ENCODE data around the gene CST11.

The CST11 gene

DNA sequence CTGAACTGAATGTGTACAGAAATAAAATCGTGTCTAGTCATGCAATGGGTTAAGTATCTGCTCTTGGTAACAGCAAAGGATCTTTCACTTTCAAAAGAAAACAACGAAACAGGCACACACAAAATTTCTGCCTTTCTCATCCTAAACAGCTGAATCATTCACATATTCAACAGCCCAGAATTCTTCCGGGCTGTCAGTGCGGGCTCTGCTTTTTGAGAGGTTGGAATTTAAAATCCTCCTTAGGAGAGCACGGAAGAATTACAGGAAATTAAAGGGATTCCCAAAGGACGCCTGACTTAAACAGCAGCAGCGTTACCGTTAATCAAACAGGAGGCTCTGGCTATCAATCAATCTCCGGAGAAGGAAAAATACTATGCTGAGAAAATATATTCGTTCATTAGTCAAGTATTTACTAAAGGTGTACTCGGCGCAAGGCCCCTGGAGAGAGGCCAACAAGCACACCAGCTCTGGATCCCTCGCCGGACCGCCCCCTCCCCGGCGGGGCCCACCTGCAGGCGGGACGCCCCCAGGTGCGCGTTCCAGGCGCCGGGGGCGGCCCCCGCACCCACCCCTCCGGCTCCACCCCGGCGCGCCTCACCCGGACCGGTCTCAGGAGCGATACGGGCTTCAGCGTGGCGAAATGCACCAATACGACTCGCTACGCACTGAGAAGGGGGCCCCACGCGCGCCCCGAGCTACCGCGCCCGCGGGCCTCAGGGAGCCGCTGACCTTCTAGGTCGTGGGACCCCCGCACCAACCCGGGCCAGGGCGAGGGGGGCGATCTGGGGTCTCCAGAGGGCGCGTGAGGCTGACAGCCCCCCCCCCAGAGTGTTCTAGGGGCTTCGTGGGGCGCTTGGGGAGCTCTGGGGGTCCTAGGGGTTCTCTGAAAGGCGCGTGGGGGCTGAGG lies 32.4 kb downstream of the CST11 start:
- DNase-seq, result peak; percentile 21

DNA sequence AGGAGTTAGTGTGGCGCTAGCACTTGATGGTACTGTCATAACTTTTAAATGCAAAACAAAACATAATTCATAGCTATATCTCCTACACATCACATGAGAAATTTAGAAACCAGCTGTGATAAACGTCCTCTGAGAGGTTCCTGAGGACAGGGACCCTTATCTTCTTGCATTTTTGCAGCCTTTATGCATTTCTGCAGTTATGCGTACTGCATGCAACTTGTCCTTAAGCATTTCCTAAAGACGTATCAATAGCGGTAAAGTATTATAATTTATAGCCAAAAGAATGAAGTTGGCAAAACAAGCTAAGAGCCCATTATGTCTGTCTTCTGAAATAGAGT lies 33.0 kb downstream of the CST11 start:
- no peak for DNase-seq

- DNase-seq, result no peak
Observed at GRCh38 chr20:23417861-23418260, 34.8 kb downstream of the CST11 start.

- no peak for DNase-seq
Observed at GRCh38 chr20:23415959-23416583, 36.6 kb downstream of the CST11 start.

- DNase-seq, result no peak
Observed at GRCh38 chr20:23415555-23415954, 37.1 kb downstream of the CST11 start.

- no peak for DNase-seq
Observed at GRCh38 chr20:23414526-23415188, 38.0 kb downstream of the CST11 start.

DNA sequence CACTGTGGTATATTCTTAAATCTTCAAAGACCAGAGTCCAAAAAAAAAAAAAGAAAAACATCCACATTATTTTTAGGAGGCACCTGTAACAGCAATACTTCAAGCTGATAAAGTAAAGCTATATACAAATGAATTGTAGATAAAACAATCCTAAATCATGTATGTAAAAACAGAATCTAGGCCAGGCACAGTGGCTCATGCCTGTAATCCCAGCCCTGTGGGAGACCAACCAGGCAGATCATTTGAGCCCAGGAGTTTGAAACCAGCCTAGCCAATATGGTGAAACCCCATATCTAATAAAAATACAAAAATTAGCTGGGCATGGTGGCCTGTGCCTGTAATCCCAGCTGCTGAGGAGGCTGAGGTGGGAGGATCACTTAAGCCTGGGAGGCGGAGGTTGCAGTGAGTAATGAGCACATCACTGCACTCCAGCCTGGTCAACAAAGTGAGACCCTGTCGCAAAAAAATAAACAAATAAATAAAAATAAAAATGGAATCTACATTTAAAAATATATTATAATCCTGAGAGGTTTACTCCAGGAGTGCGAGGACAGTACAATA lies 38.7 kb downstream of the CST11 start:
- DNase-seq, result no peak

DNA sequence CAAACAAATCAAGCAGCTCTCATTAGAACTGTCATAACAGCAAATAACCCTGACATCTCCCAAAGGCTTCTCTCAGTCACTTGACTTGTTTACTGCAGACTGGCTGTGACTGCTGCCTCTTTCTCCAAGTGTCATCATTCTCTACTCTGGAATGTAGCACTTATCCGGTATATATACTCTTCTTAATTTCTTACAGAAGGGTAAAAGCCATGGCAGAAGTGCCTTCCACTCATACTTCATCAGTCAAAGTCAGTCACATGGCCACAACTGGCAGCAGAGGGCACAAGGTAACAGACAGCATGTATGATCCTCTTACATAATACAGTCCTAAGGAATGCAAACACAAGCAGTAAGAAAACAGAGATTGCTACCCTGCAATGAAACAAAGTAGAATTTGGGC lies 40.6 kb downstream of the CST11 start:
- no peak for DNase-seq

DNA sequence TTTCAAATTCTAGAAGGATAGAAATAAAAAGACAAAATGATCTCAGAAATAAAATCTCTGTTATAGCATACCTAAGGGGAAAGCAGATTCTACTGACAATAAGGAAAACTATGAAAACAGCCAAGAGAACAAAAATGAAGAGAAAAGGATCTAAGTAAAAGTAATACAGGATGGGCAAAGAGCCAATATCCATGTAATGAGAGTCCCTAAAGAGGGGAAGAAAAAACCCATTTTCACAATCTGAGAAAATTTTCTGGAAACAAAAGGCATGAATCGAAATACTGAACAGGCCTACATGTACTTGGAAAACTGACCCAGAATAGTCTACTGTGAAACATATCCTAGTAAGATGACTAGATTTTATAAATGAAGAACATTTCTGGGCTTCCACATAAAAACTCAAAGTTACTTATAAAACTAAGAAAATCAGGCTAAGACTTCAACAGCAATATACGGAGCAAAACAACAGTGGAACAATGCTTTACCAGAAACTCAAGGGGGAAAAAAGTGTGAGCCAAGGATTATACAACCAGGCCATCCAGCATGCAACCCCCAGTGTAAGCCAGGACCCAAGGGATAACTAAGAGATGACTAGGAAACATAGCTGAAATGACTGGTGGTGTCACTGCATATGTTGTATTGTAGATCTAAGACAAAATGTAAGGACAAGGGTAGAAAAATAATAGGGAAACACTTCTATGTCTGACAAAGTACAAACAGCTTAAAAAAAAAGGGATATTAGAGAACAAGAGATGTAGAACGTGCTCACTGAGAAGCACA lies 41.6 kb downstream of the CST11 start:
- DNase-seq, result no peak

DNA sequence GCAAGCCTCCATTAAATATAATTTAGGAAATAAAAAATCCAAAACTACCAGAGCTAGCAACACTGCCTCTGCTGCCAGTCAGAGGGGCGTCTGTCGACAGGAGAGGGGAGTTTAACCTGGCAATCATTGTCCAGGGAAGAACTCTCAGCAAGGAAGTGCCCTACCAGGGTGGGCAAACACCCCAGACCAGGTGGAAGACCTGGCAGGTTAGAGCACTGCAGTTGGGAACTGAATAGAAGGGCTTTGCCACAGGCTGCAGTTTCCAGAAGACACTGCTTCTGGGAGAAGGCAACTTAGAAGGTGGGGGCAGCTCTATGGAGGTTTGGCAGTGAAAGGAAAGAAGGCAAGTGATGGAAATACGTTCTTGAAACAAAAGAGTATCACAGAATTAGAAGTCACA lies 42.9 kb downstream of the CST11 start:
- no peak for DNase-seq

- no peak for DNase-seq
Observed at GRCh38 chr20:23408957-23409356, 43.7 kb downstream of the CST11 start.

- no peak for DNase-seq
Observed at GRCh38 chr20:23407781-23408464, 44.8 kb downstream of the CST11 start.

GRCh38 chr20:23406880-23407279 lies 45.8 kb downstream of the CST11 start:
- no peak for DNase-seq

DNA sequence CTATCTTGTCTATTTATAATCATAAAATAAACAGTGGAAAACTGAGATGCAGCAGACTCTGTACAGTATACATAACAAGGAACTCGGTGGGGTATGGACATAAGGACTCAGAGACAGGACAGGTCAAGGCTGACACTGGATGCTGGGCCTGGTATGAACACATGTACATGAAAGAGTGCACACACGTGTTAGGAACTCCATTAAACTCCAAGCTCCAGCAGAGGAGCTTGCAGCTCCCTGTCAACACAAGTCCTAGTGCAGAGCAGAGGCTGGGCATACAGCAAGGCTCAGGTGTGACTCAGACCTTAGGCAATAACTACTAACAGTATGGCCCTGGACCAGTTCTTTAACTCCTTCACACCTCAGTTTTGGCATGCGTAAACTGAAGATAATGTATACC lies 48.5 kb downstream of the CST11 start:
- DNase-seq, result no peak

- no peak for DNase-seq
Observed at GRCh38 chr20:23403751-23404150, 48.9 kb downstream of the CST11 start.

DNA sequence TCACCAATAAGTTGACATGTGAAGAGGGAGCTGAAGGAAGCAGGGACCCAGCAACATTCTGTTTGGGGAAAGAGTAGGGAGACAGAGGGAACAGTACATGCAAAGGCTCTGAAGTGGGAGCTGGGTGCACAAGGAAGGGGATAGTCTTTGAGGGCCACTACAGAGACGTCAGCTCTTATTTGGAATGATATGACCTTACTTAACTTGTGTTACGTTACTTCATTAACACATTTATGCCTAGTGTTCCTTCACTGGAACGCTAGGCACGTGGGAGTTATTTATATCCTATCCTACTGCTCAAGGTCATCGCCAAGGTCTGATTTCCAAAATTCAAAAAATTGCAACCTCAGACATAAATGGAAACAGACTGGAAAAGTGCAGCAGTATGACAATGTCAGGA lies 51.6 kb downstream of the CST11 start:
- DNase-seq, result no peak
